GM21528 (cell line): ENCODE data around the gene SIRT2.

Experiments
- ATAC-seq: cut with Tn5 transposase; IDR thresholded peaks from one replicate; pipeline ENCODE4 v1.9.1; 2021; ENCODE audit warnings: mild to moderate bottlenecking, moderate library complexity; ENCODE audit not compliant: unreplicated experiment, low FRiP score

The SIRT2 gene

GRCh38 chr19:38848299-38849146 lies 50.9 kb downstream of the SIRT2 start:
- no peak for ATAC-seq

- no peak for ATAC-seq
Measured at GRCh38 chr19:38846097-38846496, 53.3 kb downstream of the SIRT2 start.

- ATAC-seq: no peak
Measured at GRCh38 chr19:38845374-38846024, 53.9 kb downstream of the SIRT2 start.

GRCh38 chr19:38844093-38844686 lies 55.2 kb downstream of the SIRT2 start:
- ATAC-seq: no peak

GRCh38 chr19:38843175-38843758 lies 56.2 kb downstream of the SIRT2 start:
- no peak for ATAC-seq

- ATAC-seq: no peak
Measured at GRCh38 chr19:38842439-38843174, 56.8 kb downstream of the SIRT2 start.

GRCh38 chr19:38841787-38842438 lies 57.5 kb downstream of the SIRT2 start:
- ATAC-seq: no peak

GRCh38 chr19:38841180-38841766 lies 58.1 kb downstream of the SIRT2 start:
- no peak for ATAC-seq

- ATAC-seq: no peak
Measured at GRCh38 chr19:38840583-38840968, 58.8 kb downstream of the SIRT2 start.

- no peak for ATAC-seq
Measured at GRCh38 chr19:38839816-38840582, 59.4 kb downstream of the SIRT2 start.

- no peak for ATAC-seq
Measured at GRCh38 chr19:38838986-38839761, 60.2 kb downstream of the SIRT2 start.

- no peak for ATAC-seq
Measured at GRCh38 chr19:38838208-38838985, 61.0 kb downstream of the SIRT2 start.

- ATAC-seq: no peak
Measured at GRCh38 chr19:38837656-38838121, 61.7 kb downstream of the SIRT2 start.

GRCh38 chr19:38836983-38837626 lies 62.3 kb downstream of the SIRT2 start:
- ATAC-seq: no peak

- ATAC-seq: no peak
Measured at GRCh38 chr19:38836159-38836982, 63.0 kb downstream of the SIRT2 start.

- ATAC-seq: no peak
Measured at GRCh38 chr19:38834590-38834989, 64.8 kb downstream of the SIRT2 start.
